ENCODE data around the gene CNN3. TPM values are rescaled to one million over a fixed set of nuclear protein-coding genes. Genes with fewer than 3 reads are reported as not detected.
A peak's percentile ranks its signal among the peaks of the same experiment; 100 is the strongest.

Gene CNN3
- total RNA-seq, 2 donors from 2014 or later, result 275 to 308 TPM

DNA sequence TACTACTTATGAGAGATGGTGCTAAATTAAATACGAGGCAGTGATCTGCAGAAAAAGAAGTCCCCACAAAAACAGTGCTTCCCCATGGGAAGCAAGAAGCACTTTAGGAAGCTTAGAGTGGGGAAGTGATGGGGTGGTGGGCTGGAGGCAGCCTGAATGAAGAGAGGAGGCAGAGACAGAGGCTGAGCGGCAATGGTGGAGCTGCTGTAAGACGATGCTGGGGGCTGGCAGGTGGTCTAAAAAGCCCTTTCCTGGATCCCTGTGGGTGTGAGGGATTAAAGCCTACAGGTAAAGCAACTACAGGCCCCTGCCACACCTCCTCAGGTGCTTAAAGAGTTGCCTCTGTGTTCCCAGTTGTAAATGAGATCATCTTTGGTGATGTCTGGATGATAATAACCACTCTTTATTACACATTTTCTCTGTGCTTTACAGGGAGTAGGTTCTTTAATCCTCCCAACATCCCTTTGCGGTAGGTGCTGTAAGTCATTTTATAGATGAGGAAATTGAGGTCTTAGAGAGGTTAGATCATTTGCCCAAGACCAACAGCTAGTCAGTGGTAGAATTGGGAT is 39.2 kb downstream of the CNN3 start:
- peak; percentile 90 for DNase-seq
- no peak overlapping the region for H3K27ac Mint-ChIP-seq
- 62 to 100% methylated on average over 1 to 4 of the region's 4 CpGs for WGBS, 2 experiments (ENCODE audit: insufficient coverage in 1 of 2, insufficient read length in 1 of 2)
- H3K4me1 Mint-ChIP-seq, result peaks cover 45% of the 10 kb centered on the region
- Histone ChIP-seq H3K27me3 (ENCODE audit: control insufficient read depth, insufficient read depth, low read length, poor library complexity, severe bottlenecking) (no peaks in the 10 kb centered on the region), H3K4me3 (ENCODE audit: low read length) (no peak overlapping the region), H3K27ac (ENCODE audit: low read depth, low read length) (no peak overlapping the region), H3K4me1 (ENCODE audit: control insufficient read depth, insufficient read depth, low read length) (peaks cover 6% of the 10 kb centered on the region), H3K9ac (ENCODE audit: extremely low read depth, low read length, poor library complexity, severe bottlenecking) (no peak overlapping the region), H3K36me3 (ENCODE audit: control insufficient read depth, insufficient read depth, low read length) (peaks cover 8% of the 10 kb centered on the region), H3K9me3 (ENCODE audit: control insufficient read depth, low read length) (no peaks in the 10 kb centered on the region)
- TF ChIP-seq, protein P1, sequence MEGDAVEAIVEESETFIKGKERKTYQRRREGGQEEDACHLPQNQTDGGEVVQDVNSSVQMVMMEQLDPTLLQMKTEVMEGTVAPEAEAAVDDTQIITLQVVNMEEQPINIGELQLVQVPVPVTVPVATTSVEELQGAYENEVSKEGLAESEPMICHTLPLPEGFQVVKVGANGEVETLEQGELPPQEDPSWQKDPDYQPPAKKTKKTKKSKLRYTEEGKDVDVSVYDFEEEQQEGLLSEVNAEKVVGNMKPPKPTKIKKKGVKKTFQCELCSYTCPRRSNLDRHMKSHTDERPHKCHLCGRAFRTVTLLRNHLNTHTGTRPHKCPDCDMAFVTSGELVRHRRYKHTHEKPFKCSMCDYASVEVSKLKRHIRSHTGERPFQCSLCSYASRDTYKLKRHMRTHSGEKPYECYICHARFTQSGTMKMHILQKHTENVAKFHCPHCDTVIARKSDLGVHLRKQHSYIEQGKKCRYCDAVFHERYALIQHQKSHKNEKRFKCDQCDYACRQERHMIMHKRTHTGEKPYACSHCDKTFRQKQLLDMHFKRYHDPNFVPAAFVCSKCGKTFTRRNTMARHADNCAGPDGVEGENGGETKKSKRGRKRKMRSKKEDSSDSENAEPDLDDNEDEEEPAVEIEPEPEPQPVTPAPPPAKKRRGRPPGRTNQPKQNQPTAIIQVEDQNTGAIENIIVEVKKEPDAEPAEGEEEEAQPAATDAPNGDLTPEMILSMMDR (conservative IDR thresholded peaks at IDR 0.05), result no peak
- peaks cover 20% of the 10 kb centered on the region for H3K36me3 Mint-ChIP-seq (ENCODE audit: low read depth)
- H3K27me3 Mint-ChIP-seq (ENCODE audit: insufficient read depth), result no peaks in the 10 kb centered on the region
- H3K4me3 Mint-ChIP-seq, result no peak overlapping the region
- H3K9me3 Mint-ChIP-seq, result no peaks in the 10 kb centered on the region

GRCh38 chr1:94887106-94887505 is 39.8 kb downstream of the CNN3 start:
- no peaks in the 10 kb centered on the region for H3K27me3 ChIP-seq (ENCODE audit: control insufficient read depth, insufficient read depth, low read length, poor library complexity, severe bottlenecking)
- TF ChIP-seq, protein P1 (conservative IDR thresholded peaks at IDR 0.05), result no peak
- Mint-ChIP-seq H3K27ac (no peak overlapping the region), H3K4me3 (no peak overlapping the region), H3K36me3 (ENCODE audit: low read depth) (peaks cover 15% of the 10 kb centered on the region), H3K27me3 (ENCODE audit: insufficient read depth) (no peaks in the 10 kb centered on the region), H3K9me3 (no peaks in the 10 kb centered on the region), H3K4me1 (peaks cover 51% of the 10 kb centered on the region)
- no peak for DNase-seq
- peaks cover 6% of the 10 kb centered on the region for H3K4me1 ChIP-seq (ENCODE audit: control insufficient read depth, insufficient read depth, low read length)
- H3K27ac ChIP-seq (ENCODE audit: low read depth, low read length), result no peak overlapping the region
- no peaks in the 10 kb centered on the region for H3K9me3 ChIP-seq (ENCODE audit: control insufficient read depth, low read length)
- peaks cover 5% of the 10 kb centered on the region for H3K36me3 ChIP-seq (ENCODE audit: control insufficient read depth, insufficient read depth, low read length)
- 73 to 93% methylated on average over 2 to 3 of the region's 3 CpGs for WGBS, 2 experiments (ENCODE audit: insufficient coverage in 1 of 2, insufficient read length in 1 of 2)
- no peak overlapping the region for H3K9ac ChIP-seq (ENCODE audit: extremely low read depth, low read length, poor library complexity, severe bottlenecking)
- no peak overlapping the region for H3K4me3 ChIP-seq (ENCODE audit: low read length)

GRCh38 chr1:94886361-94886760 is 40.5 kb downstream of the CNN3 start:
- H3K9me3 ChIP-seq (ENCODE audit: control insufficient read depth, low read length), result no peaks in the 10 kb centered on the region
- peak; percentile 64 for DNase-seq
- H3K4me3 ChIP-seq (ENCODE audit: low read length), result no peak overlapping the region
- H3K4me3 Mint-ChIP-seq, result no peak overlapping the region
- 88 to 92% methylated on average over 2 to 5 of the region's 5 CpGs for WGBS, 2 experiments (ENCODE audit: insufficient coverage in 1 of 2, insufficient read length in 1 of 2)
- H3K4me1 Mint-ChIP-seq, result peaks cover 52% of the 10 kb centered on the region
- no peaks in the 10 kb centered on the region for H3K27me3 Mint-ChIP-seq (ENCODE audit: insufficient read depth)
- no peaks in the 10 kb centered on the region for H3K27me3 ChIP-seq (ENCODE audit: control insufficient read depth, insufficient read depth, low read length, poor library complexity, severe bottlenecking)
- TF ChIP-seq, protein P1 (conservative IDR thresholded peaks at IDR 0.05), result no peak
- H3K36me3 Mint-ChIP-seq (ENCODE audit: low read depth), result peaks cover 11% of the 10 kb centered on the region
- H3K27ac ChIP-seq (ENCODE audit: low read depth, low read length), result no peak overlapping the region
- no peaks in the 10 kb centered on the region for H3K9me3 Mint-ChIP-seq
- H3K4me1 ChIP-seq (ENCODE audit: control insufficient read depth, insufficient read depth, low read length), result peaks cover 6% of the 10 kb centered on the region
- peaks cover 5% of the 10 kb centered on the region for H3K36me3 ChIP-seq (ENCODE audit: control insufficient read depth, insufficient read depth, low read length)
- no peak overlapping the region for H3K9ac ChIP-seq (ENCODE audit: extremely low read depth, low read length, poor library complexity, severe bottlenecking)
- no peak overlapping the region for H3K27ac Mint-ChIP-seq

All from endodermal cell (in vitro differentiated cells).